ENCODE data around the gene KAT6B.
A peak's percentile ranks its signal among the peaks of the same experiment; 100 is the strongest.
"Not testable (repeated sequence)": the region's sequence is repeated elsewhere in the genome, so short reads cannot be mapped to it uniquely, and the experiment has no call there.

Gene KAT6B

GRCh38 chr10:74826142-74827044 is at the start of gene KAT6B:
KAT6B (plus strand) TSS chr10:74826600; CDS start chr10:74842858, 16,258 bp downstream.
- peak; percentile 100 for DNase-seq (ENCODE audit: low read depth in 2 of 2)

- no peak for DNase-seq (ENCODE audit: low read depth in 2 of 2)
Observed at GRCh38 chr10:74778436-74779094, 47.8 kb upstream of the KAT6B start.

GRCh38 chr10:74781870-74782269 is 44.5 kb upstream of the KAT6B start:
- DNase-seq (ENCODE audit: low read depth in 2 of 2) = not testable (repeated sequence)

DNA sequence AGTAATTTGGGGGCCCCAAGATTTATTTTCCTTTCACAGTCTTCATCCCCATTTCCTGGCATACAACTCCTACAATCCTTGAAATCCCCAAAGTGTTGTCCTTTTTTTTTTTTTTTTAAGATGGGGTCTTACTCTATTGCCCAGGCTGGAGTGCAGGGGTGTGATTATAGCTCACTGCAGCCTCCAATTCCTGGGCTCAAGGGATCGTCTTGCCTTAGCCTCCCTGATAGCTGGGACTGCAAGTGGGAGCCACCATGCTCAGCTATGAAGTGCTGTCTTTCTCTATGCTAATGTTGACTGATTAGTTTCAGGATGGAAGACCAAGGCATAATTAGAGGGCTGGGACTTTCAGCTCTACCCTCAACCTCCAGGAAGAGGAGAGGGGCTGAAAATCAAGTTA is 41.9 kb upstream of the KAT6B start:
- no peak for DNase-seq (ENCODE audit: low read depth in 2 of 2)

DNA sequence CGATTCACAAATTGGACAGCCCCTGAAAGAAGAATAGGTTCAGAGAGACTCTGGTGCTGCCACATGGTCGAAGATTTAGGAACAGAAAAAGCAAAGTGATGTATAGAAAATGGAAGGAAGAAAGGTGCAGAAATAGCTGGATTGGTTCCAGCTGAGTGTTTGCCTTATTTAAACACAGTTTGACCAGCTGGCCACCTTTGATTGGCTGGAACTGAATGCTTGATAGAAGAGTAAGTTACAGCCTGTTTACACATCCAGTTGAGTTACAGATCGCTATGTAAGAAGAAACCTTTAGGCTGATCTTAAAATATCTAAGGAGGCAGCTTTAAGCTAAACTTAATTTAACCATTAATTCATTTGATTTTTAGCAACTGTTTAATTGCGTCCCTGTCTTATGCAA is 40.3 kb upstream of the KAT6B start:
- DNase-seq (ENCODE audit: low read depth in 2 of 2) = no peak

- no peak for DNase-seq (ENCODE audit: low read depth in 2 of 2)
Observed at GRCh38 chr10:74787457-74787856, 38.9 kb upstream of the KAT6B start.

- DNase-seq (ENCODE audit: low read depth in 2 of 2) = not testable (repeated sequence)
Observed at GRCh38 chr10:74791979-74792378, 34.4 kb upstream of the KAT6B start.

GRCh38 chr10:74792726-74793125 is 33.7 kb upstream of the KAT6B start:
- DNase-seq (ENCODE audit: low read depth in 2 of 2) = no peak

DNA sequence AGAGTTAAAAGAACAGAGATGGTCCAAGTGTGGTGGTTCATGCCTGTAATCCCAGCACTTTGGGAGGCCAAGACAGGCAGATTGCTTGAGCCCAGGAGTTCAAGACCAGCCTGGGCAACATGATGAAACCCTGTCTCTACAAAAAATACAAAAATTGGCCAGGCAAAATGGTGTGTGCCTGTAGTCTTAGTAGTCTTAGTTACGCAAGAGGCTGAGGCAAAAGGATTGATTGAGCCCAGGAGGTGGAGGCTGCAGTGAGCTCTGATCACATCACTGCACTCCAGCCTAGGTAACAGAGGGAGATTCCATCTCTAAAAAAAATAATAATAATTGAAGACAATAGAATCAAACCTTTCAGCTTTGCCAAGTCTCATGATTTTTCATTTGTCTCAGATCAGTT is 33.2 kb upstream of the KAT6B start:
- not testable (repeated sequence) for DNase-seq (ENCODE audit: low read depth in 2 of 2)

DNA sequence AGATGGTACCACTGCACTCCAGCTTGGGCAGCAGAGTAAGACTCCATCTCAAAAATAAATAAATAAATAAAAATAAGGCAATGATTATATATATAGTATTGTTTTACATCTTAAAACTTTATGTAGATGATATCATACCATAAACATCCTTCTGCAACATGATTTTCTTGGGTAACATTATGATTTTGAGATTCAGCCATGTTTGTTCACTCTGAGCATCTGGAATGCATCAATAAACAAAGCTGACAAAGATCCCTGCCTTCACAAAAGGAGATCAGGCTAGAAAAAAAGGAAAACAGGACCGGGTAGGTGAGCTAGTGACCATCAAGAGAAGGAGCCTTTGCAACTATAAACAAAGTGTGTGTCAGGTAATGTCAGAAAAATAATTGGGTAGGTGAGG is 31.9 kb upstream of the KAT6B start:
- DNase-seq (ENCODE audit: low read depth in 2 of 2) = no peak

GRCh38 chr10:74797550-74797949 is 28.9 kb upstream of the KAT6B start:
- DNase-seq (ENCODE audit: low read depth in 2 of 2) = no peak

DNA sequence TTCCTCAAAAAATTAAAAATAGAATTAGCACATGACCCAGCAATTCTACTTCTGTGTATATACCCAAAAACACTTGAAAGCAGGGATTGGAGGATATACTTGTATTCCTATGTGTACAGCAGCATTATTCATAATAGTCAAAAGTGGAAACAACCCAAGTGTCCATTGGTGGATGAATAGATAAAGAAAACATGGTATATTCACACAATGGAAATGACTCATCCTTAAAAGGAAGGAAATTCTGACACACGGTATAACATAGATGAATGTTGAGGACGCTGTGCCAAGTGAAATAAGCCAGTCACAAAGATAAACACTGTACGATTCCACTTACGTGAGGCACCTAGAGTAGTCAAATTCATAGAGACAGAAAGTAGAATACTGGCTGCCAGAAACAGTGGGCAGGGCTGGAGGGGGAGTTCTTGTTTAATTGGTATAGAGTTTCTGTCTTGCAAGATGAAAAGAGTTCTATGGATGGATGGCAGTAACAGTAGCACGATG is 26.6 kb upstream of the KAT6B start:
- DNase-seq (ENCODE audit: low read depth in 2 of 2) = peak; percentile 56 to 58

DNA sequence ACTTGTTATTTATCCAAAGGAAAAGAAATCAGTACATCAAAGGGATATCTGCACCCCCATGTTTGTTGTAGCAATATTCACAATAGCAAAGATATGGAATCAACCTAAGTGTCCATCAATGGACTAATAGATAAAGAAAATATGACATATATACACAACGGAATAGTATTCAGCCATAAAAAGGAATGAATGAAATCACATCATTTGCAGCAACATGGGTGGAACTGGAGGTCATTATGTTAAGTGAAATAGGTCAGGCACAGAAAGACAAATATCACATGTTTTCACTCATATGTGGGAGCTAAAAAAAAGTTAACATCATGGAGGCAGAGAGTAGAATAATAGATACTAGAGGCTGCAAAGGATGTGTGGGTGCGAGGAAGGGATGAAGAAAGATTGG is 25.0 kb upstream of the KAT6B start:
- DNase-seq (ENCODE audit: low read depth in 2 of 2) = no peak

DNA sequence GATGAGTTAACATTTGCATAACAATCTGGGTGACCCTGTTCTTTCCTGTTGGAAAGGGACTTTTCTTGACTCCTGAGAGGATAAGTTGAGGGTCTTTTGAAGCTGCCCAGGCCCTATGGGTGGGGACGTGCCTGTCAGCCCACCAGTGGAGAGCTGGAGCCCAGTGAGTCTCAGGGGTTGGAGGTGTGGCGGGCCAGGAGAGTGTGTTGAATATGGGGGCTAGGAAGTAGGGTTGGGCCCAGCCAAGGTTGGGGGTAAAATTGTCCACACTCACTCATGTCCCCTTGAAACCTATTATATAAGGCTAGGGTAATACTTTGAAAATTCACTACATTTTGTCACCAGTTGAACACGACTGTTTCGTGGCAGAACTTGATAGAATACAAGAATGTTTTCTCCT is 17.9 kb upstream of the KAT6B start:
- DNase-seq (ENCODE audit: low read depth in 2 of 2) = no peak

DNA sequence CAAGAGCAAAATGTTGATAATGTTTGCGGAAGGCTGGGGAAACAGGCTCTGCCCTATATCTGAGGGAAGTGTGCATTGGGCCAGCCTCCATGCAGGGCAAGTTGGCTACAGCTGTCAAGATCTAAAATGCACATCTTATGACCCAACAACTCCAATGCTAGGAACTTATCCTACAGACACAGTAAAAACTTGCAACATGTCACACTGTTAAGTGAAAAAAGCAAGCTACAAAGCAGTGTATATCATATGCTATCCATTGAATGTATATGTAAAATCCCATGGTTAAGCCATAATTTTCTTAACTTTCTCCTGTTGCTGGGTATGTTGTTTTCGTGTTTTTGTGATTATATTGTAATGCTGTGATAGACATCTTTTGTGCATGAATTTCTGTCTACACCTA is 16.3 kb upstream of the KAT6B start:
- no peak for DNase-seq (ENCODE audit: low read depth in 2 of 2)

DNA sequence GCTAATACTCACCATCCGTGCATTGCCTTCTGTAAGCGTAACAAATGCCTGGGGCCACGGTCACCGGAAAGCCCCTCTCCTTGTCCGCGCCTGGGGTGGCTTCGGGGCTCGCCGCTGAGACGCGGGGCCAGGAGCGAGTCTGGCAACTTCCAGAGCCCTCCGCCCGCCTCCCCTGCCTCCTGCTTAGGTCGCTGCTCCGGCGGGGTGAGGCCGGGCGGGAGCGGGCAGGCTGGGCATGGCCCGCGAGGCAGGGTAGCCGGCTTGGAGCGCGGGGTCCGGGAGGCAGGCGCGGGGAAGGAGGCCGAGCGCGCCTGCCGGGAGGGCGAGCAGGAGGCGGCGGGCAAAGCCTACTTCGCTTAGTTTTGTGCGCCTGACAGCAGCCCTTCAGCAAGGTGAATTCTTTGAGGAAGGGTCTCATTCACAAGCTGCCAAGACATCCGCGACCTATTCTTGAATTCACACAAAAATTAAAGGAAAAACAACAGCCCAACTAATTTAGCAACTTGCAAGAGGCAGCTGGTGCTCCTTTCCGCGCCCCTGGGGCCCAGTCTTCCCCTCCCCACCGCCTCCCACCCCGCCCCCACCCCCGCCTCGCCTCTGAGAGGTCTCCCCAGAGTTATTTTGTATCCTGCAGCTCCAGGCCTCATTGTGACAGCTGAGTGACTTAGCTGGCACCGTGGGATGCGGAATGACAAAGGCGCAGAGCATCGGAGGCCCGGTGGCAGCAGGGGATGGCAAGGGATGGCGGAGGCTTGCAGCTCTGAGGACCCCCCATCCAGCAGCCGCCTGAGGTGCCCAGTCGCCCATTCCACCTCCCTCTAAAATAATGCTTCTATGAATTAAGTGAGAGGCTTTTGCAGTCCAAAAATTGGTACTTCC is 12.8 kb upstream of the KAT6B start:
- DNase-seq (ENCODE audit: low read depth in 2 of 2) = no peak

- no peak for DNase-seq (ENCODE audit: low read depth in 2 of 2)
Observed at GRCh38 chr10:74814797-74815196, 11.6 kb upstream of the KAT6B start.

- no peak for DNase-seq (ENCODE audit: low read depth in 2 of 2)
Observed at GRCh38 chr10:74816824-74817498, 9.4 kb upstream of the KAT6B start.

DNA sequence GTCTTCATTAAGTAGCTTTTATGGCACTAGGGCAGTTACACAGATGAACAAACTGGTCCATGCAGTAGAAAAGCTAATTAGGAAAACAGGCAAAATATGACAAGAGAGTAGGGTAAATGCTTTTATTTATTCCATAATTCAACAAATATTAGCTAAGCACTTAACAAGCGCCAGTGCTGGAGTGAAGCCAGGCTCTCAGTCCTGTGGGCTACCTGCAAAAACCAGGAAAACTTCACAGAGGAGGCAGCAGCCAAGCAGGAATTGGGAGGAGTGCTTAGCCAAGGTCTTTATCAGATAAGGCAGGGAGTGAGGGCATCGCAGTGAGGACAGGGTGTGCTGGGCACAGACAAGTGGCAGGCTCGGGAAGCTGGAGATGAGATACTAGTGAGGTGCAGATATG is 4.9 kb upstream of the KAT6B start:
- no peak for DNase-seq (ENCODE audit: low read depth in 2 of 2)

DNA sequence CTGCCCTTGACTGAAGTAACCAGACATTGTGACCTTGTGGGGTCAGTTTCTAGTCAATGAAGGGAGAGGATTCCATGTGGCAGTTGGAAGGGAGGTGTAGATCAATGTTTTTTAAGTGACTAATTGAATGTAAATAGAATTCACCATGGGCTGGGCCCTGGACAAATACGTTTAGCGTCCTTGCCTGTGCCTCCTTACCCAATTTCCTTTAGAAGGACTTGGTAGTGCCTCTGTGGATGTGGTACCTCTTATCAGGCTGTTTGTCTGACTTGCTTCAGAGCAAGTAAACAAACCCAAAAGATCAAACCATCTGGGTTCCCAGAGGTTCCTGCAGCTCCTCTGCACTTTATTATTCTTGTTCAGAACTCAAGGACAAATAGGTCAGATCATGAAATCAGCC is 4.3 kb upstream of the KAT6B start:
- DNase-seq (ENCODE audit: low read depth in 2 of 2) = no peak

GRCh38 chr10:74822521-74823089 is 3.8 kb upstream of the KAT6B start:
- peak; percentile 37 to 43 for DNase-seq (ENCODE audit: low read depth in 2 of 2)

Measured in fibroblast of skin of left biceps (primary cell).